ENCODE measurements around the gene LRP1B. TPM values are rescaled to one million over a fixed set of nuclear protein-coding genes. Genes with fewer than 3 reads are reported as not detected.

Gene LRP1B
- total RNA-seq, 6 experiments from 2014 or later: 0.06 to 1.7 (median 0.15) TPM; not detected in 1

- WGBS (ENCODE audit: insufficient coverage, low coverage, low lambda C conversion rate, missing lambda C conversion rate): 65% methylated on average over 3 of the region's 3 CpGs
- Histone ChIP-seq H3K4me1 (no peaks in the 10 kb centered on the region), H3K27ac (no peak overlapping the region), H3K4me3 (no peak overlapping the region), H3K9me3 (no peaks in the 10 kb centered on the region), H3K36me3 (no peaks in the 10 kb centered on the region), H3K27me3 (no peaks in the 10 kb centered on the region)
- no peak for TF ChIP-seq POLR2A (IDR thresholded peaks at IDR 0.05)
- TF ChIP-seq CTCF (IDR thresholded peaks at IDR 0.05): no peak
- ATAC-seq: no peak
- no peak for DNase-seq
- intact Hi-C loops (cut with DNase I): no loop called here
These were observed 1526.0 kb downstream of the LRP1B start for GRCh38 chr2:140604788-140605187.

- no peak overlapping the region for H3K27ac ChIP-seq
- ATAC-seq (no peak), DNase-seq (no peak)
- H3K4me3 ChIP-seq: no peak overlapping the region
- H3K4me1 ChIP-seq: no peaks in the 10 kb centered on the region
- TF ChIP-seq CTCF (IDR thresholded peaks at IDR 0.05) (no peak), POLR2A (IDR thresholded peaks at IDR 0.05) (no peak)
- no peaks in the 10 kb centered on the region for H3K36me3 ChIP-seq
- 13% methylated on average over 1 of the region's 1 CpG for WGBS (ENCODE audit: insufficient coverage, low coverage, low lambda C conversion rate, missing lambda C conversion rate)
- intact Hi-C loops (cut with DNase I): no loop called here
- H3K9me3 ChIP-seq: no peaks in the 10 kb centered on the region
- H3K27me3 ChIP-seq: no peaks in the 10 kb centered on the region
These were observed 1526.7 kb downstream of the LRP1B start for GRCh38 chr2:140604096-140604495.

GRCh38 chr2:140603416-140603815, 1527.4 kb downstream of the LRP1B start:
- ATAC-seq (no peak), DNase-seq (no peak)
- 63% methylated on average over 4 of the region's 4 CpGs for WGBS (ENCODE audit: insufficient coverage, low coverage, low lambda C conversion rate, missing lambda C conversion rate)
- H3K27me3 ChIP-seq: no peaks in the 10 kb centered on the region
- H3K27ac ChIP-seq: no peak overlapping the region
- no peaks in the 10 kb centered on the region for H3K9me3 ChIP-seq
- no peak overlapping the region for H3K4me3 ChIP-seq
- no peaks in the 10 kb centered on the region for H3K4me1 ChIP-seq
- TF ChIP-seq POLR2A (IDR thresholded peaks at IDR 0.05): no peak
- no peak for TF ChIP-seq CTCF (IDR thresholded peaks at IDR 0.05)
- intact Hi-C loops (cut with DNase I): no loop called here
- H3K36me3 ChIP-seq: no peaks in the 10 kb centered on the region

GRCh38 chr2:140601801-140602200, 1529.0 kb downstream of the LRP1B start:
- DNase-seq: no peak
- Histone ChIP-seq H3K36me3 (no peaks in the 10 kb centered on the region), H3K27me3 (no peaks in the 10 kb centered on the region), H3K27ac (no peak overlapping the region), H3K9me3 (no peaks in the 10 kb centered on the region), H3K4me3 (no peak overlapping the region), H3K4me1 (no peaks in the 10 kb centered on the region)
- intact Hi-C loops (cut with DNase I): no loop called here
- no peak for TF ChIP-seq CTCF (IDR thresholded peaks at IDR 0.05)
- no peak for TF ChIP-seq POLR2A (IDR thresholded peaks at IDR 0.05)
- ATAC-seq: no peak
- WGBS (ENCODE audit: insufficient coverage, low coverage, low lambda C conversion rate, missing lambda C conversion rate): 40% methylated on average over 3 of the region's 3 CpGs

- intact Hi-C loops (cut with DNase I): no loop called here
- H3K27me3 ChIP-seq: no peaks in the 10 kb centered on the region
- 80% methylated on average over 1 of the region's 1 CpG for WGBS (ENCODE audit: insufficient coverage, low coverage, low lambda C conversion rate, missing lambda C conversion rate)
- H3K9me3 ChIP-seq: no peaks in the 10 kb centered on the region
- no peak for DNase-seq
- no peaks in the 10 kb centered on the region for H3K36me3 ChIP-seq
- ATAC-seq: no peak
- H3K4me3 ChIP-seq: no peak overlapping the region
- H3K27ac ChIP-seq: no peak overlapping the region
- no peaks in the 10 kb centered on the region for H3K4me1 ChIP-seq
- TF ChIP-seq CTCF (IDR thresholded peaks at IDR 0.05) (no peak), POLR2A (IDR thresholded peaks at IDR 0.05) (no peak)
These were observed 1529.5 kb downstream of the LRP1B start for GRCh38 chr2:140601342-140601741.

Measured in right lobe of liver (tissue), 6 donors.